Nephron (organoid): ENCODE measurements around the gene NKX6-2.

Experiments
- H3K27ac Mint-ChIP-seq, 3 experiments: 2 replicates each; pipeline ENCODE4 v1.8.0; 2020; ENCODE audit warnings: mixed read lengths in 3 of 3, mild to moderate bottlenecking in 2 of 3, moderate library complexity in 1 of 3
- H3K27me3 Mint-ChIP-seq: 2 replicates; pipeline ENCODE4 v1.8.0; 2021; ENCODE audit warnings: low read depth, mild to moderate bottlenecking, moderate library complexity, mixed read lengths
- H3K36me3 Mint-ChIP-seq: 2 replicates; pipeline ENCODE4 v1.8.0; 2020; ENCODE audit warnings: low read depth, mixed read lengths
- H3K4me1 Mint-ChIP-seq: 2 replicates; pipeline ENCODE4 v1.8.0; 2020; ENCODE audit warnings: mixed read lengths
- H3K4me3 Mint-ChIP-seq, 3 experiments: 2 replicates each; pipeline ENCODE4 v1.8.0; 2020; ENCODE audit warnings: mild to moderate bottlenecking in 3 of 3, mixed read lengths in 3 of 3, moderate library complexity in 2 of 3
- H3K9me3 Mint-ChIP-seq: 2 replicates; pipeline ENCODE4 v1.8.0; 2020; ENCODE audit warnings: mixed read lengths
- TF ChIP-seq, protein P1 (sequence below), 3 experiments: fragments of 200-600 bp; sonication (generic); IDR thresholded peaks; one replicate each; pipeline ENCODE4 v1.5.0; 2021; ENCODE audit warnings: antibody characterized with exemption in 3 of 3; ENCODE audit not compliant: unreplicated experiment in 3 of 3

NKX6-2 gene

GRCh38 chr10:132766291-132766690 is 19.7 kb downstream of the NKX6-2 start:
- no peak overlapping the region for H3K4me3 Mint-ChIP-seq
- H3K27me3 Mint-ChIP-seq = no peaks in the 10 kb centered on the region
- TF ChIP-seq, protein P1, sequence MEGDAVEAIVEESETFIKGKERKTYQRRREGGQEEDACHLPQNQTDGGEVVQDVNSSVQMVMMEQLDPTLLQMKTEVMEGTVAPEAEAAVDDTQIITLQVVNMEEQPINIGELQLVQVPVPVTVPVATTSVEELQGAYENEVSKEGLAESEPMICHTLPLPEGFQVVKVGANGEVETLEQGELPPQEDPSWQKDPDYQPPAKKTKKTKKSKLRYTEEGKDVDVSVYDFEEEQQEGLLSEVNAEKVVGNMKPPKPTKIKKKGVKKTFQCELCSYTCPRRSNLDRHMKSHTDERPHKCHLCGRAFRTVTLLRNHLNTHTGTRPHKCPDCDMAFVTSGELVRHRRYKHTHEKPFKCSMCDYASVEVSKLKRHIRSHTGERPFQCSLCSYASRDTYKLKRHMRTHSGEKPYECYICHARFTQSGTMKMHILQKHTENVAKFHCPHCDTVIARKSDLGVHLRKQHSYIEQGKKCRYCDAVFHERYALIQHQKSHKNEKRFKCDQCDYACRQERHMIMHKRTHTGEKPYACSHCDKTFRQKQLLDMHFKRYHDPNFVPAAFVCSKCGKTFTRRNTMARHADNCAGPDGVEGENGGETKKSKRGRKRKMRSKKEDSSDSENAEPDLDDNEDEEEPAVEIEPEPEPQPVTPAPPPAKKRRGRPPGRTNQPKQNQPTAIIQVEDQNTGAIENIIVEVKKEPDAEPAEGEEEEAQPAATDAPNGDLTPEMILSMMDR (IDR thresholded peaks at IDR 0.05; ENCODE audit: unreplicated experiment in 3 of 3) = no peak

GRCh38 chr10:132765435-132765834 is 20.5 kb downstream of the NKX6-2 start:
- H3K9me3 Mint-ChIP-seq = peaks cover 9% of the 10 kb centered on the region

More at GRCh38 chr10:132766291-132766690, 19.7 kb downstream of the NKX6-2 start:
- H3K27ac Mint-ChIP-seq = no peak overlapping the region
- peaks cover 57% of the 10 kb centered on the region for H3K36me3 Mint-ChIP-seq
- no peaks in the 10 kb centered on the region for H3K4me1 Mint-ChIP-seq
- H3K9me3 Mint-ChIP-seq = peaks cover 9% of the 10 kb centered on the region

DNA sequence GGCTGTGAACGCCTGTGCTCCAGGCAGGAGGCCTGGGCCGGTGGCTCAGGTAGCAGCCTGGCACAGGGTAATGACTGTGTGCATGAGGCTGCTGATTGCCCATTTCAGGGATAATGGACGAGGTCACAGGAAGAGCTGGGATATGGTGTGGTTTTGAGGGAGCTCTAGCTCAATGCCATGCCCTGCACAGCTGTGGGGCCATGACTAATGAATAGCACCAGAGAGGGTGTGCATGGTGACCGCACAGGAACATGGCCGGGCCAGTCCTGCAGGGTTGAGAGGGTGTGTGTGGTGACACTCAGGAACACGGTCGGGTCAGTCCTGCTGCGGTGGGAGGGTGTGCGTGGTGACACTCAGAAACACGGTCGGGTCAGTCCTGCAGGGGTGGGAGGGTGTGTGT is 21.8 kb downstream of the NKX6-2 start:
- Mint-ChIP-seq H3K4me1 (no peaks in the 10 kb centered on the region), H3K9me3 (peaks cover 9% of the 10 kb centered on the region), H3K36me3 (peaks cover 48% of the 10 kb centered on the region), H3K27ac (no peak overlapping the region), H3K4me3 (no peak overlapping the region), H3K27me3 (no peaks in the 10 kb centered on the region)
- TF ChIP-seq, protein P1 (IDR thresholded peaks at IDR 0.05; ENCODE audit: unreplicated experiment in 3 of 3) = no peak

More at GRCh38 chr10:132765435-132765834, 20.5 kb downstream of the NKX6-2 start:
- no peaks in the 10 kb centered on the region for H3K4me1 Mint-ChIP-seq
- no peak overlapping the region for H3K27ac Mint-ChIP-seq
- TF ChIP-seq, protein P1 (IDR thresholded peaks at IDR 0.05; ENCODE audit: unreplicated experiment in 3 of 3) = no peak
- H3K27me3 Mint-ChIP-seq = no peaks in the 10 kb centered on the region
- no peak overlapping the region for H3K4me3 Mint-ChIP-seq
- H3K36me3 Mint-ChIP-seq = peaks cover 58% of the 10 kb centered on the region

DNA sequence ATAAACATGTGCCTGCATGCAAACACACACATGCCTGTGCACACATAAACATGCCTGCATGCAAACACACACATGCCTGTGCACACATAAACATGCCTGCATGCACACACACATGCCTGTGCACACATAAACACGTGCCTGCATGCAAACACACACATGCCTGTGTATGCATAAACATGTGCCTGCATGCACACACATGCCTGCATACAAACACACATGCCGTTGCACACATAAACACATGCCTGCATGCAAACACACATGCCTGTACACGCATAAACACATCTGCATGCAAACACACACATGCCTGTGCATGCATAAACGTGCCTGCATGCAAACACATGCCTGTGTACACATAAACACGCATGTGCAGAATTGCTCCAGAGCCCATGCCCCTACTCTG is 22.4 kb downstream of the NKX6-2 start:
- Mint-ChIP-seq H3K9me3 (peaks cover 9% of the 10 kb centered on the region), H3K4me3 (no peak overlapping the region), H3K27ac (no peak overlapping the region), H3K27me3 (no peaks in the 10 kb centered on the region), H3K4me1 (no peaks in the 10 kb centered on the region), H3K36me3 (peaks cover 42% of the 10 kb centered on the region)
- TF ChIP-seq, protein P1 (IDR thresholded peaks at IDR 0.05; ENCODE audit: unreplicated experiment in 3 of 3) = no peak

GRCh38 chr10:132762267-132762666 is 23.7 kb downstream of the NKX6-2 start:
- Mint-ChIP-seq H3K9me3 (peaks cover 9% of the 10 kb centered on the region), H3K4me3 (no peak overlapping the region), H3K27ac (no peak overlapping the region), H3K36me3 (peaks cover 34% of the 10 kb centered on the region), H3K4me1 (no peaks in the 10 kb centered on the region), H3K27me3 (no peaks in the 10 kb centered on the region)
- TF ChIP-seq, protein P1 (IDR thresholded peaks at IDR 0.05; ENCODE audit: unreplicated experiment in 3 of 3) = no peak

DNA sequence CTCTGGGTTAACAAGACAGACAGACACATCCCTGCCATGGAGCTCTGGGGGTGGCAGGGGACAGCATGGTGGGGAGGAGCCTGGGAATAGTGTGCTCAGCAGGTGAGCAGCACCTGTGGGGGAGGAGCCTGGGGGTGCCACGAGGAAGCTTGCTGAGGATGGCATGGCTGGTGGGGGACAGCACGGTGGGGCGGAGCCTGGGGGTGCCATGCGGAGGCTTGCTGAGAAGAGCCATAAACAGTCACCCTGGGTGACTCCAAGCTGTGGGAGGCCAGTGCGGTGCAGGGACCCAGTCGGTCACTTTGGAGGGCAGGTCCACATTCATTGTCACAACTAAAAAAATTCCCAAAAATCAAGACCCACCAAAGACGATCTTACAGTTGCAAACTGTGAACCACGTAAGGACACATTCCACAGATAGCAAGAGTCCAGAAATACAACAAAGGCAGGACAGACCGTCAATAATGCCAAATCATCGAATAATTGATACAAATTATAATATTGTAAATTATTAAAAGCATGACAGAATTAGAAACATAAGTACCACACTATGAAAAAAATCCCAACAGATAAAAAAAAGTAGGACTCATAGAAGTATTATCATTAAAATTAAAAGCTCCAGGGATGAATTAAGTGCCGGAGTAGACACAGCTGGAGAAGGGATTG is 24.4 kb downstream of the NKX6-2 start:
- no peaks in the 10 kb centered on the region for H3K4me1 Mint-ChIP-seq
- H3K27ac Mint-ChIP-seq = no peak overlapping the region
- H3K4me3 Mint-ChIP-seq = no peak overlapping the region
- no peaks in the 10 kb centered on the region for H3K27me3 Mint-ChIP-seq
- H3K36me3 Mint-ChIP-seq = peaks cover 37% of the 10 kb centered on the region
- TF ChIP-seq, protein P1 (IDR thresholded peaks at IDR 0.05; ENCODE audit: unreplicated experiment in 3 of 3) = no peak
- peaks cover 8% of the 10 kb centered on the region for H3K9me3 Mint-ChIP-seq
